K562 (cell line): Measurements from ENCODE around the gene MCM9. TPM values are rescaled to one million over a fixed set of nuclear protein-coding genes. Genes with fewer than 3 reads are reported as not detected.

Source experiments
- ATAC-seq: fragments of 200-7000 bp; cut with Tn5 transposase; 3 replicates; pipeline ENCODE4 v1.9.1; 2020; ENCODE audit warnings: moderate library complexity
- BruUV-seq: library from RNA; stranded (reverse); fragments of 400-500 nt; replicated peaks from 2 replicates; lab custom pipeline; 2021; lab: Mats Ljungman, UMichigan
- CTCF ChIA-PET: fragments of 300-600 bp; formaldehyde crosslinking; extraction: SDS; loops from one replicate; lab custom pipeline; 2021; ENCODE audit warnings: low intra/inter-chr PET ratio; lab: Yijun Ruan, JAX
- POLR2A ChIA-PET: fragments of 300-600, 350-650 bp; sonication (Branson Sonifier 250); formaldehyde crosslinking; extraction: SDS; loops from one replicate; lab custom pipeline; 2021; ENCODE audit warnings: antibody characterized with exemption, inconsistent platforms; lab: Yijun Ruan, JAX
- DNase-seq, 4 experiments: peaks; one replicate each; pipeline versions ENCODE4 v3.0.0 to v3.0.0-alpha.2; 2011 to 2018; ENCODE audit warnings: low spot score in 3 of 4, mixed read lengths in 3 of 4; ENCODE audit errors: extremely low read depth in 1 of 4
- FAIRE-seq: peaks from 2 replicates; lab custom pipeline; 2011; peaks lifted over from hg19 to GRCh38; lab: Jason Lieb, UNC
- H2AFZ ChIP-seq: 2 replicates; pipeline ENCODE4 v1.6.0; 2011; ENCODE audit warnings: low read depth, low read length, control low read depth, inconsistent platforms
- H3K27ac ChIP-seq: fragments of 200-600 bp; 3 replicates; pipeline ENCODE4 v1.8.0; 2011; ENCODE audit warnings: low read depth, mild to moderate bottlenecking, control low read depth, inconsistent platforms, low read length, moderate library complexity, mixed read lengths; ENCODE audit errors: extremely low read depth
- H3K27me3 ChIP-seq, 2 experiments: fragments of 300-600 bp in 1 of 2; 2 replicates in 1 of 2; 3 replicates in 1 of 2; pipeline versions ENCODE4 v1.6.0 to v1.8.0; 2011; ENCODE audit warnings: inconsistent platforms in 2 of 2, low read length in 2 of 2, mild to moderate bottlenecking in 1 of 2, mixed read lengths in 1 of 2, moderate library complexity in 1 of 2; ENCODE audit not compliant: control insufficient read depth in 2 of 2, insufficient read depth in 2 of 2
- H3K36me3 ChIP-seq: fragments of 300-600 bp; 3 replicates; pipeline ENCODE4 v1.8.0; 2011; ENCODE audit warnings: mild to moderate bottlenecking, low read length, inconsistent platforms; ENCODE audit not compliant: control insufficient read depth, insufficient read depth
- H3K4me1 ChIP-seq, 2 experiments: fragments of 200-600 bp in 1 of 2; replicated peaks in 1 of 2; 2 replicates in 1 of 2; 3 replicates in 1 of 2; pipeline versions ENCODE4 v1.5.1 to v1.8.0; 2011; ENCODE audit warnings: inconsistent platforms in 2 of 2, low read length in 2 of 2, mild to moderate bottlenecking in 1 of 2, mixed read lengths in 1 of 2, moderate library complexity in 1 of 2; ENCODE audit not compliant: control insufficient read depth in 2 of 2, insufficient read depth in 2 of 2
- H3K4me2 ChIP-seq: 2 replicates; pipeline ENCODE4 v1.6.1; 2011; ENCODE audit warnings: low read length, control low read depth, inconsistent platforms, mixed read lengths; ENCODE audit not compliant: insufficient read depth
- H3K4me3 ChIP-seq: fragments of 200-600 bp; sonication (generic), shearing (Covaris generic); 2 replicates; pipeline ENCODE4 v1.5.1; 2016; ENCODE audit warnings: control low read depth, inconsistent platforms
- H3K79me2 ChIP-seq: fragments of 200-600 bp; 3 replicates; pipeline ENCODE4 v1.8.0; 2011; ENCODE audit warnings: low read length, inconsistent platforms; ENCODE audit not compliant: control insufficient read depth, insufficient read depth
- H3K9ac ChIP-seq, 2 experiments: 2 replicates each; pipeline versions ENCODE4 v1.6.0 to v1.6.1; 2011; ENCODE audit warnings: low read depth in 2 of 2, low read length in 2 of 2, control low read depth in 1 of 2, inconsistent platforms in 1 of 2, mild to moderate bottlenecking in 1 of 2, mixed read lengths in 1 of 2; ENCODE audit not compliant: insufficient read depth in 1 of 2
- H3K9me1 ChIP-seq: one replicate; pipeline ENCODE4 v1.6.0; 2011; ENCODE audit warnings: inconsistent platforms, mild to moderate bottlenecking, low read length, moderate library complexity; ENCODE audit not compliant: control insufficient read depth, insufficient read depth
- H3K9me3 ChIP-seq: replicated peaks from 2 replicates; pipeline ENCODE4 v1.5.1; 2011; ENCODE audit warnings: low read depth, low read length, inconsistent platforms; ENCODE audit not compliant: control insufficient read depth, insufficient read depth
- H4K20me1 ChIP-seq: replicated peaks from 2 replicates; pipeline ENCODE4 v1.6.1; 2011; ENCODE audit warnings: low read length, inconsistent platforms, mixed read lengths; ENCODE audit not compliant: control insufficient read depth, insufficient read depth
- AFF1 ChIP-seq, 2 experiments: fragments of 450-650 bp; IDR thresholded peaks; 2 replicates each; pipeline ENCODE4 v1.6.1; 2018; ENCODE audit warnings: mild to moderate bottlenecking in 2 of 2, low read depth in 1 of 2; ENCODE audit not compliant: partially characterized antibody in 2 of 2
- BCOR ChIP-seq: fragments of 450-650 bp; IDR thresholded peaks from 2 replicates; pipeline ENCODE4 v1.6.1; 2016
- FOXM1 ChIP-seq, 2 experiments: fragments of 450-650 bp in 1 of 2; sonication (generic) in 1 of 2; formaldehyde crosslinking in 1 of 2; IDR thresholded peaks; 2 replicates each; pipeline versions ENCODE4 v1.6.1 to v1.9.0; 2017 to 2022; ENCODE audit warnings: low read depth in 2 of 2, mild to moderate bottlenecking in 2 of 2, missing genetic modification reagents in 1 of 2, moderate library complexity in 1 of 2
- KAT7 ChIP-seq: sonication (generic); formaldehyde crosslinking; IDR thresholded peaks from 2 replicates; pipeline ENCODE4 v1.8.0; 2022; ENCODE audit warnings: missing genetic modification reagents, mild to moderate bottlenecking, borderline replicate concordance
- U2AF2 ChIP-seq: fragments of 200-400 bp; formaldehyde crosslinking; optimal IDR thresholded peaks from 2 replicates; pipeline ENCODE3; 2017; ENCODE audit warnings: low read depth, mild to moderate bottlenecking, low read length
- ZNF644 ChIP-seq: fragments of 200-800 bp; sonication (Bioruptor generic); IDR thresholded peaks from 2 replicates; pipeline ENCODE4 v1.6.1; 2016; ENCODE audit warnings: low read depth, missing genetic modification characterization, missing compliant biosample characterization
- ZNF778 ChIP-seq: fragments of 450-650 bp; formaldehyde crosslinking; IDR thresholded peaks from 2 replicates; pipeline ENCODE4 v1.4.0; 2020; ENCODE audit warnings: mild to moderate bottlenecking, moderate library complexity
- WGBS: fragments of 100-300 bp; shearing (Covaris generic); methylation state at CpG from one replicate; pipeline ENCODE4 v1.1.6; 2016; ENCODE audit warnings: low coverage, mixed read lengths; ENCODE audit not compliant: insufficient coverage; ENCODE audit errors: missing lambda C conversion rate; 5-methylcytosine and 5-hydroxymethylcytosine counted together
- in situ Hi-C: fragments of 300-500 bp; cut with MboI; formaldehyde crosslinking; loops from 4 replicates; pipeline ENCODE4 v1.15.0; 2018; ENCODE audit warnings: inconsistent platforms, mixed read lengths
- intact Hi-C: fragments of 100-400 bp; cut with micrococcal nuclease; formaldehyde crosslinking; loops from 2 replicates; pipeline ENCODE4 v1.14.2; 2022
- polyA plus RNA-seq, 8 experiments: library from polyadenylated mRNA; depleted of rRNA in 4 of 8; stranded (reverse) in 5 of 8; unstranded in 3 of 8; fragments of >200 nt; fragmentation: Nextera tagmentation in 2 of 8; fragmentation: Illumina TruSeq in 1 of 8; extraction: Ambion mirVana in 2 of 8; extraction: Trizol in 1 of 8; gene quantifications; 2 replicates each; pipeline versions ENCODE4 v1.2.1 to v1.2.3, GENCODE V29; 2011 to 2014; ENCODE audit warnings: inconsistent platforms in 1 of 8, missing spikeins in 1 of 8
- total RNA-seq, 7 experiments: library from RNA; depleted of rRNA in 6 of 7; stranded (reverse); fragments of >200 nt in 6 of 7; fragmentation: Illumina TruSeq in 2 of 7; extraction: Trizol in 2 of 7; gene quantifications; 2 replicates each; pipeline versions ENCODE4 v1.2.1 to v1.2.3, GENCODE V29; 2011 to 2021; ENCODE audit warnings: low replicate concordance in 1 of 7

The MCM9 gene
- total and polyA plus RNA-seq, 9 of the 15 experiments (the other 6 are each of a cell fraction or from before 2014, with no cell fraction given): 4.8 to 16.7 (median 11.6) TPM

- Histone ChIP-seq H4K20me1 (no peaks in the 10 kb centered on the region), H2AFZ (no peak overlapping the region), H3K4me1 (0 out of 5 replicates have a peak, but pooled peaks cover 0 to under 1% of the 10 kb centered on the region in 2 experiments), H3K9me1 (peaks cover 3% of the 10 kb centered on the region), H3K27ac (no peak overlapping the region), H3K27me3 (no peaks in the 10 kb centered on the region), H3K9ac (no peak overlapping the region), H3K79me2 (0 out of 3 replicates have a peak, but pooled peaks cover 2% of the 10 kb centered on the region), H3K36me3 (no peaks in the 10 kb centered on the region; the same call in 2 of the 3 replicates), H3K9me3 (no peaks in the 10 kb centered on the region), H3K4me3 (no peak overlapping the region), H3K4me2 (no peak overlapping the region)
- BruUV-seq: no TSS peak
- ChIA-PET POLR2A (interaction anchor here (0.8 to 3.9 kb wide), 3 partner anchors 11 to 17 kb away, joined by 3 to 13 read pairs (median 5); no protein-coding TSS in a partner anchor), CTCF (no interaction called here)
- intact Hi-C loops: no loop called here
- FAIRE-seq (no peak), ATAC-seq (no peak), DNase-seq (no peak)
- TF ChIP-seq KAT7 (CRISPR knock-in tag) (no peak), BCOR (no peak), ZNF778 (CRISPR knock-in tag) (no peak), ZNF644 (no peak), AFF1 (IDR thresholded peaks at IDR 0.05; ENCODE audit: low read depth in 1 of 2, partially characterized antibody in 2 of 2) (no peak), FOXM1 (IDR thresholded peaks at IDR 0.05; ENCODE audit: low read depth) (no peak), FOXM1 (CRISPR knock-in tag; IDR thresholded peaks at IDR 0.05; ENCODE audit: low read depth) (no peak), U2AF2 (no peak)
- in situ Hi-C loops: no loop called here
- 71% methylated on average over 1 of the region's 1 CpG for WGBS
Observed at GRCh38 chr6:118876198-118876597, 58.8 kb downstream of the MCM9 start.
